Memory B cell (primary cell): ENCODE results near the gene GLB1L2.

ENCODE experiments used
- ATAC-seq: fragments of 150-1000 bp; cut with Tn5 transposase; 2 replicates; pipeline ENCODE4 v1.10.0; 2021; ENCODE audit warnings: low read depth, mild to moderate bottlenecking, moderate library complexity
- DNase-seq, 2 donors: peaks; one replicate each; pipeline ENCODE4 v3.0.0; 2022; ENCODE audit warnings: low spot score in 2 of 2
- H3K27ac Mint-ChIP-seq: one replicate; pipeline ENCODE4 v1.8.0; 2022; ENCODE audit warnings: mild to moderate bottlenecking, moderate library complexity, mixed read lengths
- H3K27me3 Mint-ChIP-seq: one replicate; pipeline ENCODE4 v1.8.0; 2022; ENCODE audit warnings: mixed read lengths
- H3K36me3 Mint-ChIP-seq: one replicate; pipeline ENCODE4 v1.8.0; 2022; ENCODE audit warnings: mild to moderate bottlenecking, mixed read lengths
- H3K4me1 Mint-ChIP-seq: one replicate; pipeline ENCODE4 v1.8.0; 2022; ENCODE audit warnings: mixed read lengths
- H3K4me3 Mint-ChIP-seq: one replicate; pipeline ENCODE4 v1.8.0; 2022; ENCODE audit warnings: mild to moderate bottlenecking, moderate library complexity, mixed read lengths
- H3K9me3 Mint-ChIP-seq: one replicate; pipeline ENCODE4 v1.8.0; 2022; ENCODE audit warnings: mixed read lengths

The GLB1L2 gene

GRCh38 chr11:134349109-134349801 lies 17.5 kb downstream of the GLB1L2 start:
- Mint-ChIP-seq H3K4me1 (peaks cover 8% of the 10 kb centered on the region), H3K27ac (no peak overlapping the region), H3K36me3 (no peaks in the 10 kb centered on the region), H3K9me3 (peaks cover 6% of the 10 kb centered on the region), H3K4me3 (no peak overlapping the region), H3K27me3 (peaks cover 7% of the 10 kb centered on the region)
- ATAC-seq (peak; percentile 39), DNase-seq (no peak)

GRCh38 chr11:134349802-134350355 lies 18.1 kb downstream of the GLB1L2 start:
- no peak overlapping the region for H3K27ac Mint-ChIP-seq
- DNase-seq (no peak), ATAC-seq (no peak)
- H3K36me3 Mint-ChIP-seq, result no peaks in the 10 kb centered on the region
- no peak overlapping the region for H3K4me3 Mint-ChIP-seq
- peaks cover 7% of the 10 kb centered on the region for H3K9me3 Mint-ChIP-seq
- peaks cover 7% of the 10 kb centered on the region for H3K27me3 Mint-ChIP-seq
- H3K4me1 Mint-ChIP-seq, result peaks cover 8% of the 10 kb centered on the region

GRCh38 chr11:134350381-134350780 lies 18.6 kb downstream of the GLB1L2 start:
- peaks cover 9% of the 10 kb centered on the region for H3K27me3 Mint-ChIP-seq

GRCh38 chr11:134352111-134352510 lies 20.3 kb downstream of the GLB1L2 start:
- Mint-ChIP-seq H3K36me3 (no peaks in the 10 kb centered on the region), H3K27me3 (peaks cover 8% of the 10 kb centered on the region), H3K4me1 (peaks cover 8% of the 10 kb centered on the region), H3K27ac (no peak overlapping the region), H3K4me3 (no peak overlapping the region), H3K9me3 (peaks cover 10% of the 10 kb centered on the region)
- no peak for DNase-seq
- ATAC-seq, result no peak

More at GRCh38 chr11:134350381-134350780, 18.6 kb downstream of the GLB1L2 start:
- no peak for ATAC-seq
- no peaks in the 10 kb centered on the region for H3K36me3 Mint-ChIP-seq
- H3K4me3 Mint-ChIP-seq, result peak overlapping the region; percentile 45
- no peak overlapping the region for H3K27ac Mint-ChIP-seq
- peaks cover 8% of the 10 kb centered on the region for H3K4me1 Mint-ChIP-seq
- DNase-seq, result no peak
- H3K9me3 Mint-ChIP-seq, result peaks cover 10% of the 10 kb centered on the region

- Mint-ChIP-seq H3K4me1 (peaks cover 4% of the 10 kb centered on the region), H3K4me3 (no peak overlapping the region), H3K36me3 (no peaks in the 10 kb centered on the region), H3K27ac (no peak overlapping the region), H3K9me3 (peaks cover 10% of the 10 kb centered on the region), H3K27me3 (peaks cover 7% of the 10 kb centered on the region)
- ATAC-seq (no peak), DNase-seq (no peak)
These were observed 23.3 kb downstream of the GLB1L2 start for GRCh38 chr11:134355136-134355535.

GRCh38 chr11:134355656-134356055 lies 23.9 kb downstream of the GLB1L2 start:
- Mint-ChIP-seq H3K36me3 (no peaks in the 10 kb centered on the region), H3K9me3 (peaks cover 10% of the 10 kb centered on the region), H3K27me3 (peaks cover 8% of the 10 kb centered on the region), H3K27ac (no peak overlapping the region), H3K4me1 (no peaks in the 10 kb centered on the region), H3K4me3 (no peak overlapping the region)
- DNase-seq (no peak), ATAC-seq (no peak)

- Mint-ChIP-seq H3K27me3 (peaks cover 11% of the 10 kb centered on the region), H3K27ac (no peak overlapping the region), H3K9me3 (peaks cover 10% of the 10 kb centered on the region), H3K4me1 (peaks cover 1% of the 10 kb centered on the region), H3K36me3 (no peaks in the 10 kb centered on the region), H3K4me3 (no peak overlapping the region)
- ATAC-seq (no peak), DNase-seq (no peak)
These were observed 25.1 kb downstream of the GLB1L2 start for GRCh38 chr11:134356656-134357544.

- peaks cover 13% of the 10 kb centered on the region for H3K27me3 Mint-ChIP-seq
- DNase-seq, result no peak
- H3K4me3 Mint-ChIP-seq, result no peak overlapping the region
- no peaks in the 10 kb centered on the region for H3K36me3 Mint-ChIP-seq
- H3K9me3 Mint-ChIP-seq, result peaks cover 10% of the 10 kb centered on the region
- peaks cover 3% of the 10 kb centered on the region for H3K4me1 Mint-ChIP-seq
- no peak for ATAC-seq
- no peak overlapping the region for H3K27ac Mint-ChIP-seq
These were observed 25.7 kb downstream of the GLB1L2 start for GRCh38 chr11:134357545-134357839.

GRCh38 chr11:134358165-134358855 lies 26.5 kb downstream of the GLB1L2 start:
- H3K9me3 Mint-ChIP-seq, result peaks cover 9% of the 10 kb centered on the region
- no peak overlapping the region for H3K4me3 Mint-ChIP-seq
- peaks cover 3% of the 10 kb centered on the region for H3K4me1 Mint-ChIP-seq
- peaks cover 12% of the 10 kb centered on the region for H3K27me3 Mint-ChIP-seq
- DNase-seq, result no peak
- no peaks in the 10 kb centered on the region for H3K36me3 Mint-ChIP-seq
- H3K27ac Mint-ChIP-seq, result no peak overlapping the region
- ATAC-seq, result no peak

GRCh38 chr11:134358856-134359490 lies 27.2 kb downstream of the GLB1L2 start:
- Mint-ChIP-seq H3K36me3 (no peaks in the 10 kb centered on the region), H3K27me3 (peaks cover 9% of the 10 kb centered on the region), H3K4me1 (peaks cover 3% of the 10 kb centered on the region), H3K27ac (no peak overlapping the region), H3K9me3 (peaks cover 4% of the 10 kb centered on the region), H3K4me3 (no peak overlapping the region)
- DNase-seq (no peak), ATAC-seq (no peak)

- H3K27me3 Mint-ChIP-seq, result peaks cover 9% of the 10 kb centered on the region
- H3K4me3 Mint-ChIP-seq, result no peak overlapping the region
- H3K27ac Mint-ChIP-seq, result no peak overlapping the region
- H3K36me3 Mint-ChIP-seq, result no peaks in the 10 kb centered on the region
- no peak for ATAC-seq
- H3K4me1 Mint-ChIP-seq, result peaks cover 3% of the 10 kb centered on the region
- DNase-seq, result no peak
- H3K9me3 Mint-ChIP-seq, result peaks cover 4% of the 10 kb centered on the region
These were observed 27.9 kb downstream of the GLB1L2 start for GRCh38 chr11:134359646-134360045.

- no peaks in the 10 kb centered on the region for H3K9me3 Mint-ChIP-seq
- H3K36me3 Mint-ChIP-seq, result no peaks in the 10 kb centered on the region
- DNase-seq (peak; percentile 19 to 32), ATAC-seq (peak; percentile 38)
- H3K27me3 Mint-ChIP-seq, result peaks cover 7% of the 10 kb centered on the region
- H3K4me1 Mint-ChIP-seq, result peaks cover 3% of the 10 kb centered on the region
- no peak overlapping the region for H3K4me3 Mint-ChIP-seq
- H3K27ac Mint-ChIP-seq, result no peak overlapping the region
These were observed 28.5 kb downstream of the GLB1L2 start for GRCh38 chr11:134360050-134360835.

- Mint-ChIP-seq H3K4me3 (no peak overlapping the region), H3K4me1 (peaks cover 3% of the 10 kb centered on the region), H3K9me3 (no peaks in the 10 kb centered on the region), H3K27ac (no peak overlapping the region), H3K36me3 (no peaks in the 10 kb centered on the region), H3K27me3 (peaks cover 7% of the 10 kb centered on the region)
- ATAC-seq (no peak), DNase-seq (no peak)
These were observed 29.9 kb downstream of the GLB1L2 start for GRCh38 chr11:134361661-134362060.
